ENCODE data around the gene ITGB7. TPM values are rescaled to one million over a fixed set of nuclear protein-coding genes. Genes with fewer than 3 reads are reported as not detected.

Gene ITGB7
- total RNA-seq, 1 experiment from 2014 or later, result 0.90 TPM

- peaks cover 3% of the 10 kb centered on the region; the same call in 1 of the 2 replicates for H3K4me1 Mint-ChIP-seq
- ATAC-seq (no peak), DNase-seq (ENCODE audit: low spot score) (no peak)
- CTCF ChIA-PET, result interaction anchor here (1.0 kb wide), 1 partner anchor 13 kb away, joined by 3 read pairs; no protein-coding TSS in a partner anchor
- H3K4me3 Mint-ChIP-seq, result no peak overlapping the region
- no peaks in the 10 kb centered on the region for H3K36me3 Mint-ChIP-seq
- no peaks in the 10 kb centered on the region for H3K9me3 Mint-ChIP-seq
- POLR2A ChIA-PET, result no interaction called here
- peaks cover 23% of the 10 kb centered on the region for H3K27me3 Mint-ChIP-seq (ENCODE audit: low read depth)
- no peak overlapping the region for H3K27ac Mint-ChIP-seq
- no peak for TF ChIP-seq PRRX2 (CRISPR knock-in tag; IDR thresholded peaks at IDR 0.05)
- no peak for TF ChIP-seq RELA (CRISPR knock-in tag; IDR thresholded peaks at IDR 0.05; ENCODE audit: borderline replicate concordance)
- TF ChIP-seq, protein P1, sequence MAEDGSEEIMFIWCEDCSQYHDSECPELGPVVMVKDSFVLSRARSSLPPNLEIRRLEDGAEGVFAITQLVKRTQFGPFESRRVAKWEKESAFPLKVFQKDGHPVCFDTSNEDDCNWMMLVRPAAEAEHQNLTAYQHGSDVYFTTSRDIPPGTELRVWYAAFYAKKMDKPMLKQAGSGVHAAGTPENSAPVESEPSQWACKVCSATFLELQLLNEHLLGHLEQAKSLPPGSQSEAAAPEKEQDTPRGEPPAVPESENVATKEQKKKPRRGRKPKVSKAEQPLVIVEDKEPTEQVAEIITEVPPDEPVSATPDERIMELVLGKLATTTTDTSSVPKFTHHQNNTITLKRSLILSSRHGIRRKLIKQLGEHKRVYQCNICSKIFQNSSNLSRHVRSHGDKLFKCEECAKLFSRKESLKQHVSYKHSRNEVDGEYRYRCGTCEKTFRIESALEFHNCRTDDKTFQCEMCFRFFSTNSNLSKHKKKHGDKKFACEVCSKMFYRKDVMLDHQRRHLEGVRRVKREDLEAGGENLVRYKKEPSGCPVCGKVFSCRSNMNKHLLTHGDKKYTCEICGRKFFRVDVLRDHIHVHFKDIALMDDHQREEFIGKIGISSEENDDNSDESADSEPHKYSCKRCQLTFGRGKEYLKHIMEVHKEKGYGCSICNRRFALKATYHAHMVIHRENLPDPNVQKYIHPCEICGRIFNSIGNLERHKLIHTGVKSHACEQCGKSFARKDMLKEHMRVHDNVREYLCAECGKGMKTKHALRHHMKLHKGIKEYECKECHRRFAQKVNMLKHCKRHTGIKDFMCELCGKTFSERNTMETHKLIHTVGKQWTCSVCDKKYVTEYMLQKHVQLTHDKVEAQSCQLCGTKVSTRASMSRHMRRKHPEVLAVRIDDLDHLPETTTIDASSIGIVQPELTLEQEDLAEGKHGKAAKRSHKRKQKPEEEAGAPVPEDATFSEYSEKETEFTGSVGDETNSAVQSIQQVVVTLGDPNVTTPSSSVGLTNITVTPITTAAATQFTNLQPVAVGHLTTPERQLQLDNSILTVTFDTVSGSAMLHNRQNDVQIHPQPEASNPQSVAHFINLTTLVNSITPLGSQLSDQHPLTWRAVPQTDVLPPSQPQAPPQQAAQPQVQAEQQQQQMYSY (CRISPR knock-in tag; IDR thresholded peaks at IDR 0.05), result no peak
- TF ChIP-seq NFYB (CRISPR knock-in tag; conservative IDR thresholded peaks at IDR 0.05; ENCODE audit: low read depth), result no peak
- TF ChIP-seq GRHL2 (CRISPR knock-in tag; IDR thresholded peaks at IDR 0.05; ENCODE audit: insufficient replicate concordance, severe bottlenecking), result no peak
- TF ChIP-seq NR1H2 (CRISPR knock-in tag; IDR thresholded peaks at IDR 0.05), result no peak
- TF ChIP-seq MYBL2 (CRISPR knock-in tag; IDR thresholded peaks at IDR 0.05), result no peak
- TF ChIP-seq JAZF1 (CRISPR knock-in tag; IDR thresholded peaks at IDR 0.05), result no peak
- no peak for TF ChIP-seq ATF3 (CRISPR knock-in tag; conservative IDR thresholded peaks at IDR 0.05)
- no peak for TF ChIP-seq SP1 (CRISPR knock-in tag; conservative IDR thresholded peaks at IDR 0.05)
Observed at GRCh38 chr12:53147181-53147580, 59.9 kb downstream of the ITGB7 start.

DNA sequence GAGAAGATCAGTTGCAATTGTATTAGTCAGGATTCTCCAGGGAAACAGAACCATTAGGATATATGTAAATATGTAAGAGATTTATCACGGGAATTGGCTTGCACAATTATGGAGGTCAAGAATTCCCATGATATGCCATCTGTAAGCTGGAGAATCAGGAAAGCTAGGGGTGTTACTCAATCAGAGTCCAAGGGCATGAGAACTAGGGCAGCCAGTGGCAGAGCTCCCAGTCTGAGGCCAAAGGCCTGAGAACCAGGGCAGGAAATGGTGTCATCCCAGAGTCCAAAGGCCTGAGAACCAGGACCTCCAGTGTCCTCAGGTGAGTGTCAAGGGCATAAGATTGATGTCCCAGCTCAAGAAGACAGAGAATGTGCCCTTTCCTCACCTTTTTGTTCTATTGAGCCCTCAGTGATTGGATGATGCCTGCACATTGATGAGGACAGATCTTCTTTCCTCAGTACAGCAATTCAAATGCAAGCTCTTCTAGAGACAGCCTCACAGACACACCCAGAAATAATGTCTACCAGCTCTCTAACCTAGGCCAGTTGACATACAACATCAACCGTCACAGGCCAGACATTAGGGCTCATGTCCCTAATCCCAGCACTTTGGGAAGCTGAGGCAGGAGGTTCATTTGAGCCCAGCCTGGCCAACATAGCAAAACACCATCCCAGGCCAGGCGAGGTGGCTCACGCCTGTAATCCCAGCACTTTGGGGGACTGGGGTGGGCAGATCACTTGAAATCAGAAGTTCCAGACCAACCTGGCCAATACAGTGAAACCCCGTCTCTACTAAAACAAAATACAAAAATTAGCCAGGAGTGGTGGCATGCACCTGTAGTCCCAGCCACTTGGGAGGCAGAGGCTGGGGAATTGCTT, 61.4 kb downstream of the ITGB7 start:
- DNase-seq (ENCODE audit: low spot score), result no peak
- Mint-ChIP-seq H3K27ac (no peak overlapping the region), H3K4me3 (no peak overlapping the region), H3K36me3 (no peaks in the 10 kb centered on the region), H3K9me3 (no peaks in the 10 kb centered on the region), H3K27me3 (ENCODE audit: low read depth) (peaks cover 15% of the 10 kb centered on the region), H3K4me1 (peaks cover 3% of the 10 kb centered on the region; the same call in 1 of the 2 replicates)
- CTCF ChIA-PET, result interaction anchor here (2.0 to 3.1 kb wide), 2 partner anchors 14 to 80 kb away, joined by 8 to 10 read pairs; no protein-coding TSS in a partner anchor
- no peak for ATAC-seq
- POLR2A ChIA-PET, result no interaction called here
- TF ChIP-seq, protein P2, sequence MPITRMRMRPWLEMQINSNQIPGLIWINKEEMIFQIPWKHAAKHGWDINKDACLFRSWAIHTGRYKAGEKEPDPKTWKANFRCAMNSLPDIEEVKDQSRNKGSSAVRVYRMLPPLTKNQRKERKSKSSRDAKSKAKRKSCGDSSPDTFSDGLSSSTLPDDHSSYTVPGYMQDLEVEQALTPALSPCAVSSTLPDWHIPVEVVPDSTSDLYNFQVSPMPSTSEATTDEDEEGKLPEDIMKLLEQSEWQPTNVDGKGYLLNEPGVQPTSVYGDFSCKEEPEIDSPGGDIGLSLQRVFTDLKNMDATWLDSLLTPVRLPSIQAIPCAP (CRISPR knock-in tag; IDR thresholded peaks at IDR 0.05), result no peak
- TF ChIP-seq SMAD3 (CRISPR knock-in tag; IDR thresholded peaks at IDR 0.05; ENCODE audit: borderline replicate concordance), result no peak
- TF ChIP-seq USF1 (CRISPR knock-in tag; IDR thresholded peaks at IDR 0.05), result no peak
- no peak for TF ChIP-seq ZNF121 (CRISPR knock-in tag; IDR thresholded peaks at IDR 0.05)
- no peak for TF ChIP-seq ZNF423 (CRISPR knock-in tag; IDR thresholded peaks at IDR 0.05)
- TF ChIP-seq AFF4 (CRISPR knock-in tag; IDR thresholded peaks at IDR 0.05; ENCODE audit: borderline replicate concordance), result no peak
- TF ChIP-seq, protein P3, sequence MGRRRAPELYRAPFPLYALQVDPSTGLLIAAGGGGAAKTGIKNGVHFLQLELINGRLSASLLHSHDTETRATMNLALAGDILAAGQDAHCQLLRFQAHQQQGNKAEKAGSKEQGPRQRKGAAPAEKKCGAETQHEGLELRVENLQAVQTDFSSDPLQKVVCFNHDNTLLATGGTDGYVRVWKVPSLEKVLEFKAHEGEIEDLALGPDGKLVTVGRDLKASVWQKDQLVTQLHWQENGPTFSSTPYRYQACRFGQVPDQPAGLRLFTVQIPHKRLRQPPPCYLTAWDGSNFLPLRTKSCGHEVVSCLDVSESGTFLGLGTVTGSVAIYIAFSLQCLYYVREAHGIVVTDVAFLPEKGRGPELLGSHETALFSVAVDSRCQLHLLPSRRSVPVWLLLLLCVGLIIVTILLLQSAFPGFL (CRISPR knock-in tag; IDR thresholded peaks at IDR 0.05; ENCODE audit: borderline replicate concordance), result no peak
- TF ChIP-seq CBFB (CRISPR knock-in tag; IDR thresholded peaks at IDR 0.05; ENCODE audit: low read depth), result no peak
- TF ChIP-seq ZNF263 (CRISPR knock-in tag; IDR thresholded peaks at IDR 0.05; ENCODE audit: low read depth), result no peak
- TF ChIP-seq, protein P4, sequence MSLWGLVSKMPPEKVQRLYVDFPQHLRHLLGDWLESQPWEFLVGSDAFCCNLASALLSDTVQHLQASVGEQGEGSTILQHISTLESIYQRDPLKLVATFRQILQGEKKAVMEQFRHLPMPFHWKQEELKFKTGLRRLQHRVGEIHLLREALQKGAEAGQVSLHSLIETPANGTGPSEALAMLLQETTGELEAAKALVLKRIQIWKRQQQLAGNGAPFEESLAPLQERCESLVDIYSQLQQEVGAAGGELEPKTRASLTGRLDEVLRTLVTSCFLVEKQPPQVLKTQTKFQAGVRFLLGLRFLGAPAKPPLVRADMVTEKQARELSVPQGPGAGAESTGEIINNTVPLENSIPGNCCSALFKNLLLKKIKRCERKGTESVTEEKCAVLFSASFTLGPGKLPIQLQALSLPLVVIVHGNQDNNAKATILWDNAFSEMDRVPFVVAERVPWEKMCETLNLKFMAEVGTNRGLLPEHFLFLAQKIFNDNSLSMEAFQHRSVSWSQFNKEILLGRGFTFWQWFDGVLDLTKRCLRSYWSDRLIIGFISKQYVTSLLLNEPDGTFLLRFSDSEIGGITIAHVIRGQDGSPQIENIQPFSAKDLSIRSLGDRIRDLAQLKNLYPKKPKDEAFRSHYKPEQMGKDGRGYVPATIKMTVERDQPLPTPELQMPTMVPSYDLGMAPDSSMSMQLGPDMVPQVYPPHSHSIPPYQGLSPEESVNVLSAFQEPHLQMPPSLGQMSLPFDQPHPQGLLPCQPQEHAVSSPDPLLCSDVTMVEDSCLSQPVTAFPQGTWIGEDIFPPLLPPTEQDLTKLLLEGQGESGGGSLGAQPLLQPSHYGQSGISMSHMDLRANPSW (CRISPR knock-in tag; conservative IDR thresholded peaks at IDR 0.05; ENCODE audit: low read depth), result no peak

All from WTC11 (cell line).